Fibroblast of the aortic adventitia (primary cell): Measurements from ENCODE around the gene SLC6A11. TPM values are rescaled to one million over a fixed set of nuclear protein-coding genes. Genes with fewer than 3 reads are reported as not detected.

Experiments
- DNase-seq: peaks from one replicate; pipeline ENCODE4 v3.0.0-alpha.2; 2010; ENCODE audit warnings: low read depth
- H3K4me3 ChIP-seq: 2 replicates; pipeline ENCODE4 v1.5.1; 2011; ENCODE audit warnings: low read depth, mild to moderate bottlenecking, control low read depth, low read length, moderate library complexity
- CTCF ChIP-seq: IDR thresholded peaks from 2 replicates; pipeline ENCODE4 v1.5.1; 2011; ENCODE audit warnings: mild to moderate bottlenecking, low read length, control low read depth, inconsistent platforms; ENCODE audit not compliant: insufficient read depth
- total RNA-seq: library from RNA; depleted of rRNA; stranded (reverse); fragments of >200 nt; gene quantifications from 2 replicates; pipeline ENCODE4 v1.2.3, GENCODE V29; 2012; ENCODE audit warnings: low replicate concordance

The SLC6A11 gene
- total RNA-seq, 1 donor = not detected

GRCh38 chr3:10779293-10779805 is 36.7 kb upstream of the SLC6A11 start:
- H3K4me3 ChIP-seq = no peak overlapping the region
- DNase-seq = no peak
- no peak for TF ChIP-seq CTCF

- no peak for DNase-seq
- H3K4me3 ChIP-seq = no peak overlapping the region
- no peak for TF ChIP-seq CTCF
These were observed 35.8 kb upstream of the SLC6A11 start for GRCh38 chr3:10780243-10780642.

GRCh38 chr3:10780922-10781321 is 35.1 kb upstream of the SLC6A11 start:
- TF ChIP-seq CTCF = no peak
- no peak overlapping the region for H3K4me3 ChIP-seq
- DNase-seq = no peak

DNA sequence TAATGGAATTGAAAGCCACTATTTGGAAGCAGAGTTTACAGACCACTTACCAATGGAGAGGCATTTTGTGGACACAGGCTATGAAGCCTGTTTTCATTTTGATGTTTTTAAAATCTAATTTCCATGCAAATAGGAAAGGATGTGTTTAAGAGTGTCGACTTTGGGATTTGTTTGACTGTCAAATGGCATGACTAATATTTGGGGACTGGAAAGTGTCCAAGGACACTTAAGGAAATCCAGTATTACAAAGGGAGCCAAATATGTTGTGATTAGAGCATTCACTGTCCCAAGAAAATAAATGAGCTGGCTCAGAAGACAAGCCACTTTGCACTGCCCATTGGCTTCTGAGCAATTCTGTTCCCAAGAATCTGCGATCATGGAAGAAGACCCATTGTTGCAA is 34.0 kb upstream of the SLC6A11 start:
- no peak for DNase-seq
- no peak for TF ChIP-seq CTCF
- no peak overlapping the region for H3K4me3 ChIP-seq

DNA sequence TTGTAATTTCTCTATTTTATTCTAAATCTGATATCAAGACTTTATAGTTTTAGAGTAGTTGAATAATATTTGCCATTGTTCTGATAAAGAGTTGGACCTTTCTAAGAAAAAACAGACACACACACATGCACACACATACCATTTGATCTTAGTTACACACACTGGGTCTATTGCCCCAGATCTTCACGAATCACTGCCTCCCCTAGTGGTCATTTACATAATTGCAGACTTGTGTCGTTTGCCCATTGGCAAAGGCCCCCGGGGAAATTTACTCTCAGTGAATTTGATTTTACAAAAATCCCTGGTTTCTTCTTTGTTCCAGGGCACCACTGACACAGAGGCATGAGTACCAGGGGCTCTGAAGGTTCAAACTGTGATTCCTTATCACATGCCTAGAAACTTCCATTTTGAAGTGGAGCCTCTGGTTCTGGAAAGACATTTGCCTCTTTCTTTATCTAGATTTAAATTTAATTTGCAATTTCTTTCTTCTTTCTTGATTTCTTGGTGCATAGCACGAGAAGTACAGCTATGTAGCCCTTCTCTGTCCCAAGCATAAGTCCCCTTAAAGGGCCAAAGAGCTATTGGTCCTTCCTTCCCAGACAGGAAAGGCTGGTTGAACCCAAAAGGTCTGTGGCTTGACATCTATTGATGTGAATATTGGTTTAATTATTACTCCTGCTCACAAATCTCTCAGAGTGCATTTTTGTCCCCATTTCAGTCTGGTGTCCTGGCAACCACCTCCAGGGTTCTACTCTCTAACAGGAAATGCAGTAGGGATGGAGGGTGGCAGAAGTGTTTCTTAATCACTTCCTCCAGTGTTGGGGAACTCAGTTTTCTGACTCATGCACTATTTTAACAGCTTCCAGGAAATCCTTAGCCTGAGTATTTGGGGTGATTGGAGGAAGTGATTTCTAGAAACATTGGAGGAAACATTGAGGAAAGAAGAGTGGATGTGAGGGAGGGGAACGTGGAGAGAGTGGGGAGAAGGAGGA is 32.4 kb upstream of the SLC6A11 start:
- peak; percentile 27 for DNase-seq
- peak; percentile 80 for TF ChIP-seq CTCF
- H3K4me3 ChIP-seq = no peak overlapping the region

GRCh38 chr3:10786640-10787039 is 29.4 kb upstream of the SLC6A11 start:
- DNase-seq = no peak
- no peak overlapping the region for H3K4me3 ChIP-seq
- no peak for TF ChIP-seq CTCF
